Mesothelial cell of epicardium (in vitro differentiated cells): ENCODE results near the gene C10orf90. TPM values are rescaled to one million over a fixed set of nuclear protein-coding genes. Genes with fewer than 3 reads are reported as not detected.
A peak's percentile ranks its signal among the peaks of the same experiment; 100 is the strongest.

ENCODE experiments used
- DNase-seq, 2 experiments: peaks; one replicate each; pipeline ENCODE4 v3.0.0; 2021; ENCODE audit warnings: low spot score in 2 of 2; ENCODE audit not compliant: unreplicated experiment in 2 of 2
- H3K27ac Mint-ChIP-seq: 2 replicates; pipeline ENCODE4 v1.8.0; 2021; ENCODE audit warnings: mixed read lengths
- H3K27me3 Mint-ChIP-seq: 2 replicates; pipeline ENCODE4 v1.8.0; 2021; ENCODE audit warnings: low read depth, mixed read lengths
- H3K36me3 Mint-ChIP-seq: 2 replicates; pipeline ENCODE4 v1.8.0; 2021; ENCODE audit warnings: mixed read lengths
- H3K4me1 Mint-ChIP-seq: 2 replicates; pipeline ENCODE4 v1.8.0; 2021; ENCODE audit warnings: mixed read lengths
- H3K4me3 Mint-ChIP-seq: 2 replicates; pipeline ENCODE4 v1.8.0; 2021; ENCODE audit warnings: mild to moderate bottlenecking, moderate library complexity, mixed read lengths
- H3K9me3 Mint-ChIP-seq: 2 replicates; pipeline ENCODE4 v1.8.0; 2021; ENCODE audit warnings: mixed read lengths
- total RNA-seq: library from RNA; stranded (reverse); gene quantifications from 3 replicates; pipeline ENCODE4 v1.2.1, GENCODE V29; 2021
- TF ChIP-seq, protein P1 (sequence below): fragments of 200-600 bp; sonication (generic); IDR thresholded peaks from one replicate; pipeline ENCODE4 v1.5.0; 2021; ENCODE audit warnings: antibody characterized with exemption; ENCODE audit not compliant: unreplicated experiment

Gene C10orf90
- total RNA-seq, 1 donor from 2014 or later: not detected

DNA sequence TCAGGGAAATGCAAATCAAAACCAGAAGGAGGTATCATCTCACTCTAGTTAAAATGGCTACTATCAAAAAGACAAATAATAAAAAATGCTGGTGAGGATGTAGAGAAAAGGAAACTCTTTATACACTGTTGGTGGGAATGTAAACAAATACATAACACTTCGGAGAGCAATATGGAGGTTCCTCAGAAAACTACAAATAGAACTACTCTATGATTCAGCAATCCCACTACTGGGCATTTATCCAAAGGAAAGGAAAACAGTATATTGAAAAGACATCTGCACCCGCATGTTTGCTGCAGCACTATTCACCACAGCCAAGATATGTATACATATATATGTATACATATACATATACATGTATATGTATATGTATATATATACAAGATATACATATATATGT lies 94.2 kb downstream of the C10orf90 start:
- H3K4me1 Mint-ChIP-seq: no peaks in the 10 kb centered on the region
- H3K27ac Mint-ChIP-seq: no peak overlapping the region
- DNase-seq: no peak

DNA sequence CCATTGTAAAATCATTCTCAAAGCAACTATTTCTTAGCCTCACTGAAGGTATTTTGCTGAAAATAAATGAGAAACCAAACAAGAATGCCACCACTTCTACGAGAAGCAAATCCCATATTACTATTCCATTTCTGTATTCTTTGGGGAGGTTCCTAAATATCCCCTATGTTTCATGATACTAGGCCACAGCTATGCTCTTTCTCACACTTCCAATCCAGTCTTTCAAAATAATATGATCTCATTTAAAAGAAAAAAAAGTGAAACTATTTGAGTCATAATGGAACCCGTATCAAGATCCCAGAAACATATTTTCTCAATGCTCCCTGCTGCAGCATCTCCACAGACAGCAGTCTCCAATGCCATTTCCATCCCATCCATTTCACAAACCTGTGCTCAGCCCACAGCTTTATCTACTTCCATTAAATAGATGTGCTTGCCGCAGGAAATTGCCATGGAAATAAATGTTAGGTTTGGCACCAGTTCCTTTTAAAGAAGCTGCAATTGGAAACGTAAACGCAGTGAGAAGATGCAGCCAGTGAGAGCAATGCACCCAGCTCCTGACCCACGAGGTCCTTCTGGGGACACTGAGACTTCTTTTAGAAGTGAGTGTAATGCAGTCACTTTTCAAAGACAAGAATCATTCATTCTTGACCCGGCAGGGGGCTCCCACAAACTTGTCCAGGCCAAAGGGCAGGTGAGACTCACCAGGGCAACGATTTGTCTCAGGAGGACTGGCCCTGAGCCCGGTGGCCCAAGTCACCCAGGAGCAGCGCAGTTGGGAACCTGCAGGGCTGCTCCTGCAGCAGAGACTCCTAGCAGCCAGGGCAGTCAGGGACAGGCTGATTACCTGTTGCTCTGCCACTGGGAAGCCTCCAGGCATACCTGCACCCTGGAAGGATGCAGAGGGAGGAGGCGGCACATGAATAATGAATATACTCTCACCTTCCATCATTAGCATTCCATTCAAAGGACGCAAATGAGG lies 99.6 kb downstream of the C10orf90 start:
- H3K27ac Mint-ChIP-seq: no peak overlapping the region
- H3K4me3 Mint-ChIP-seq: no peak overlapping the region

More for the DNA sequence above, 94.2 kb downstream of the C10orf90 start:
- TF ChIP-seq, protein P1, sequence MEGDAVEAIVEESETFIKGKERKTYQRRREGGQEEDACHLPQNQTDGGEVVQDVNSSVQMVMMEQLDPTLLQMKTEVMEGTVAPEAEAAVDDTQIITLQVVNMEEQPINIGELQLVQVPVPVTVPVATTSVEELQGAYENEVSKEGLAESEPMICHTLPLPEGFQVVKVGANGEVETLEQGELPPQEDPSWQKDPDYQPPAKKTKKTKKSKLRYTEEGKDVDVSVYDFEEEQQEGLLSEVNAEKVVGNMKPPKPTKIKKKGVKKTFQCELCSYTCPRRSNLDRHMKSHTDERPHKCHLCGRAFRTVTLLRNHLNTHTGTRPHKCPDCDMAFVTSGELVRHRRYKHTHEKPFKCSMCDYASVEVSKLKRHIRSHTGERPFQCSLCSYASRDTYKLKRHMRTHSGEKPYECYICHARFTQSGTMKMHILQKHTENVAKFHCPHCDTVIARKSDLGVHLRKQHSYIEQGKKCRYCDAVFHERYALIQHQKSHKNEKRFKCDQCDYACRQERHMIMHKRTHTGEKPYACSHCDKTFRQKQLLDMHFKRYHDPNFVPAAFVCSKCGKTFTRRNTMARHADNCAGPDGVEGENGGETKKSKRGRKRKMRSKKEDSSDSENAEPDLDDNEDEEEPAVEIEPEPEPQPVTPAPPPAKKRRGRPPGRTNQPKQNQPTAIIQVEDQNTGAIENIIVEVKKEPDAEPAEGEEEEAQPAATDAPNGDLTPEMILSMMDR: no peak
- no peak overlapping the region for H3K4me3 Mint-ChIP-seq
- no peaks in the 10 kb centered on the region for H3K36me3 Mint-ChIP-seq
- H3K9me3 Mint-ChIP-seq: peaks cover 28% of the 10 kb centered on the region
- H3K27me3 Mint-ChIP-seq: peaks cover 13% of the 10 kb centered on the region

DNA sequence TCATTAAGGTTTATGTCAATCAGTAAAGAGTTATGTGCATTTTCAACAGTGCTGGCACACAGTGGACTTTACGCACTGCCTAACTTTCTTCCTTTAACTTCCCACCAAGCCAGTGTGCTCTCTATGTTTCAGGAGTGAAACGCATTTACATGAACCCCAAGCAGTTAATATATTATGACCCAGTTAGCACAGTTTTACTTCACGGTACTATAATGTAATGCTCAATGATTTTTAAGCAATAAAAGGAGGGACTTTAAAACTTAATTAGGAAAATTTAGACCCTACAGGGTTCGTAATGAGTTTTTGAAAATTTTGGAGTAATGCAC lies 100.3 kb downstream of the C10orf90 start:
- H3K36me3 Mint-ChIP-seq: no peaks in the 10 kb centered on the region
- TF ChIP-seq, protein P1: no peak
- peaks cover 25% of the 10 kb centered on the region for H3K4me1 Mint-ChIP-seq
- H3K27ac Mint-ChIP-seq: peak overlapping the region; percentile 3
- H3K4me3 Mint-ChIP-seq: peak overlapping the region; percentile 32
- no peak for DNase-seq
- peaks cover 6% of the 10 kb centered on the region for H3K9me3 Mint-ChIP-seq
- no peaks in the 10 kb centered on the region for H3K27me3 Mint-ChIP-seq

More for the DNA sequence above, 99.6 kb downstream of the C10orf90 start:
- TF ChIP-seq, protein P1: no peak
- H3K27me3 Mint-ChIP-seq: no peaks in the 10 kb centered on the region
- H3K4me1 Mint-ChIP-seq: peaks cover 25% of the 10 kb centered on the region
- no peaks in the 10 kb centered on the region for H3K36me3 Mint-ChIP-seq
- DNase-seq: no peak
- H3K9me3 Mint-ChIP-seq: peaks cover 13% of the 10 kb centered on the region

DNA sequence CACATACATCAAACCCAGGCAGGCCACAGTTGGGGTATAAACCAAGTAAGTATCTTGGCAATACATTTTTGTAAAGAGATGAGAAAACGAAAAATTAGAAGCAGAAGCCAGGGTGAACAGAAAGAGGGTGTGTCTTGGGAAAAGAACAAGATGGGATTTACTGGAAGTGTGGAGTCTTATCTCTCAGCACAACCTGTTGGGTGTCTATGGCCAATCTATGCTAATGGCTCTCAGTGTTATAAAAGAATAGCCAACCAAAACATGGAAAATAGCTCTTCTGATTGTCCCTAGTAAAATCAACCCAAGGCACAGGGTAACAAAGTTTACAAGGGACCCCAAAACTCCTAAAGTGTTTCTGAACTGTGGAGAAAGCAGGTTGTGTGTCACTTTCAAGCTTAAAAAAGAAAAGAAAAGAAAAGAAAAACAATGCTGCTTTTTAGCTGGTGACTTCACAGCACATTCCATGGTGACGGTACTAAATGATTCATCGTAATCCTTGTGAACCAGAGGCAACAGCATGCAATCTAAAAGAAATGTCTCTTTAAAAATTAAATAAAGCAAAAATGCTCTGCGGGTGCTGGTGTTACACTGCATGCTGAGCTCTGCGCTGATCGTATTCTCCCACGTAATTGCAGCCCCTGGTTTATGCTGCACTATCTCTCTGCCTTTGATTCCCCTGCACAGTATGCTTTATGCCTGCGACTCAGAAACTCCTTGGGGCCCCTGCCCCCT lies 100.8 kb downstream of the C10orf90 start:
- Mint-ChIP-seq H3K27me3 (no peaks in the 10 kb centered on the region), H3K27ac (peak overlapping the region; percentile 65), H3K4me3 (peak overlapping the region; percentile 32)

DNA sequence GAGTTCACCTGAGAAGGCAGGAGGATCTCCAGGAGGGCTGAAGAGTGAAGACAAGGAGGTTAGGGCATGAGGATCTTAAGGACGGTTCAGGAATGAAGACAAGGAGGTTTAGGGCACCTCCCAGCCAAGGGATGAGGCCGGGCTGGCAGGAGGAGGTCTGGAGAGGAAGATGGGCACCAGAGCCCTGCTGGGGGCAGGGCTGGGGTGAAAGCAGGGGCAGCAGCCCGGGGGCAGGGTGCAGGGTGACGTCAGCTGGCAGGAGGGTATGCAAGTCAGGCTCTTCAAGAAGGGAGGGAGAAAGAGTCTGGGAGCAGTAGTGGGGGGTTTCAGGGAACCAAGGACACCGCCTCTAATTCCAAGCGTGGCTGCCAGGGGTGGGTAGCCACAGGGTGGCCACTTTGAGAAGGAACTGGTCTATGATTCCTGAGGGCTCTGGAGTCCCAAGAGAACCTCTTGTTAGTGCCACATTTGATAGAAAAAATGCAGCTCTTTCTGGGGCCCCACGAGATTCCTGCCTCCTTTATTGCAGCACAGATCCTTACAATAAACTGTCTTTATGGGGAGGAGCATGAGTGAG lies 101.6 kb downstream of the C10orf90 start:
- H3K4me3 Mint-ChIP-seq: no peak overlapping the region
- H3K27ac Mint-ChIP-seq: peak overlapping the region; percentile 65
- TF ChIP-seq, protein P1: no peak
- H3K9me3 Mint-ChIP-seq: no peaks in the 10 kb centered on the region
- H3K36me3 Mint-ChIP-seq: no peaks in the 10 kb centered on the region
- no peaks in the 10 kb centered on the region for H3K27me3 Mint-ChIP-seq
- DNase-seq: no peak
- peaks cover 25% of the 10 kb centered on the region for H3K4me1 Mint-ChIP-seq

More for the DNA sequence above, 100.8 kb downstream of the C10orf90 start:
- TF ChIP-seq, protein P1: no peak
- Mint-ChIP-seq H3K4me1 (peaks cover 25% of the 10 kb centered on the region), H3K9me3 (peaks cover under 1% of the 10 kb centered on the region), H3K36me3 (no peaks in the 10 kb centered on the region)
- no peak for DNase-seq
